ENCODE results near the gene EHD3.

The EHD3 gene

GRCh38 chr2:31230751-31231150 lies 3.2 kb upstream of the EHD3 start:
- no peak for TF ChIP-seq CTCF (IDR thresholded peaks at IDR 0.05)

GRCh38 chr2:31231571-31232302 lies 2.2 kb upstream of the EHD3 start:
- no peak for TF ChIP-seq CTCF (IDR thresholded peaks at IDR 0.05)

GRCh38 chr2:31232586-31232985 lies 1.4 kb upstream of the EHD3 start:
- no peak for TF ChIP-seq CTCF (IDR thresholded peaks at IDR 0.05)

- TF ChIP-seq CTCF (IDR thresholded peaks at IDR 0.05) = no peak
Measured at GRCh38 chr2:31233231-31233630, 721 bp upstream of the EHD3 start.

GRCh38 chr2:31234683-31235503 lies 941 bp downstream of the EHD3 start:
- TF ChIP-seq CTCF (IDR thresholded peaks at IDR 0.05) = no peak

GRCh38 chr2:31235504-31235902 lies 1.6 kb downstream of the EHD3 start:
- TF ChIP-seq CTCF (IDR thresholded peaks at IDR 0.05) = no peak

- TF ChIP-seq CTCF (IDR thresholded peaks at IDR 0.05) = no peak
Measured at GRCh38 chr2:31236433-31237205, 2.7 kb downstream of the EHD3 start.

Measured in LNCAP (cell line).